NCI-H748 treated with DMSO at 0.1 percent for 48 hours (cell line): Measurements from ENCODE around the gene SLC37A4.
"Not testable (repeated sequence)": the region's sequence is repeated elsewhere in the genome, so short reads cannot be mapped to it uniquely, and the experiment has no call there.

Experiments used
- DNase-seq: peaks from one replicate; lab custom pipeline; 2025; lab: John Stamatoyannopoulos, UW

The SLC37A4 gene

DNA sequence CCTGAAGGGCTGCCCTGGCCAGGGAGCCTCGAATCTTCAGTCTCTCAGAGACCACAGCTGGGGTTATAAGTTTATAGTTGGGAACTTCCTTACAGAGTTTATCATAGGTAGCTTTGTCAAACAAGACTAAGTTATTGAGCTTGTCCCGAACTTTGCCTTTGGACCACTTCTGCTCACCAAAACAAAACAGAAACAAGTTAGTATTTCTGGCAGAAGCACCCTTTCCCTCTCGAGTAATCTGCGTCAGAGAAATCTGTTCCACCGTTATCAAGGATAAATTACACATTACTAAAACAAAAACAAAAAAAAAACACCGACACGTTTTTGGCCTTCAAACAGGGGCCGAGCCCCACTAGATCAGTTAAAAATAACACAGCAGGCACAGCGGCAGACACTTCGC, 13.3 kb downstream of the SLC37A4 start:
- DNase-seq = not testable (repeated sequence)

DNA sequence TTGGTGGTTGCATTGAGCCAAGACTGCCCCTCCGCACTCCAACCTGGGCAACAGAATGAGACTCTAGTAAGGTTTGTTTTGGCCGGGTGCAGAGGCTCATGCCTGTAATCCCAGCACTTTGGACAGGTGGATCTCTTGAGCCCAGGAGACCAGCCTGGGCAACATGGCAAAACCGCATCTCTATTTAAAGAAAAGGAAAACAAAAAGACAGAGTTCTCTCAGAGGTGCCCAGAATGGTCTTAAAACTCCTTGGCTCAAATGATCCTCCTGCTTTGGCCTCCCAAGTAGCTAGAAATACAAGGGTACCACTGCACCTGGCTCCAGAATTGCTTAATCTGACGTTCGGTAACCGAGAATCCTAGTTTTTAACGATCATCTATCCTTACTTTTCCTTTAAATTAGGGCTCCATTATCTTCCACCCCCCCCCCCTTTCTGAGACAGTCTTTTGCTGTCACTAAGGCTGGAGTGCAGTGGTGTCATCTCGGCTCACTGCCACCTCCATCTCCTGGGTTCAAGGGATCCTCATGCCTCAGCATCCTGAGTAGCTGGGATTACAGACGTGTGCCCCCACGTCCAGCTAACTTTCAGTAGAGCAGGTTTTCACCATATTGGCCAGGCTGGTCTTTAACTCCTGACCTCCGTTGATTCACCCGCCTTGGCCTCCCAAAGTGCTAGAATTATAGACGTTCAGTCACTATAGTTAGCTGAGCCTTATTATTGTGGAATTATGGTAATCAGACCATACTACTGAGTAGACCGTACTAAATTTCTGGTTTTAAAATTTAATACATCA, 14.3 kb downstream of the SLC37A4 start:
- DNase-seq = no peak

DNA sequence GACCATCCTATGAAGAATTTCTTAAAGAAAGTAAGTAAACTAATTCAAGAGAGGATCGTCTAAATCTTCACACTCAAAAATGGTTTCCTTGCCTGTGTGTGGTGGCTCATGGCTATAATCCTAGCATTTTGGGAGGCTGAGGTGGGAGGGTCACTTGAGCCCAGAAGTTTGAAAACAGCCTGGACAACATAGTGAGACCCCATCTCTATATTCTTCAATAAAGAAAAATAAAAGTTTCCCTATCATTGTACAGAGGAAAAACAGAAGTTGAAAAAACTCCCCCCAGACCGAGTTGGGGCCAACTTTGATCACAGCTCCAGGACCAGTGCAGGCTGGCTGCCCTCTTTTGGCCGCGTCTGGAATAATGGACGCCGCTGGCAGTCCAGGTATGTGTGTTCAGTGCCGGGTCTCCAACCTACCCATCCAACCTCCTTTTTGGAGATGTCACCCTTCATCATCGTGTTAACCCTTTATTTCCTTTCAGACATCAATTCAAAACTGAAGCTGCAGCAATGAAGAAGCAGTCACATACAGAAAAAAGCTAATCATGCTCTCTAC, 15.5 kb downstream of the SLC37A4 start:
- no peak for DNase-seq

DNA sequence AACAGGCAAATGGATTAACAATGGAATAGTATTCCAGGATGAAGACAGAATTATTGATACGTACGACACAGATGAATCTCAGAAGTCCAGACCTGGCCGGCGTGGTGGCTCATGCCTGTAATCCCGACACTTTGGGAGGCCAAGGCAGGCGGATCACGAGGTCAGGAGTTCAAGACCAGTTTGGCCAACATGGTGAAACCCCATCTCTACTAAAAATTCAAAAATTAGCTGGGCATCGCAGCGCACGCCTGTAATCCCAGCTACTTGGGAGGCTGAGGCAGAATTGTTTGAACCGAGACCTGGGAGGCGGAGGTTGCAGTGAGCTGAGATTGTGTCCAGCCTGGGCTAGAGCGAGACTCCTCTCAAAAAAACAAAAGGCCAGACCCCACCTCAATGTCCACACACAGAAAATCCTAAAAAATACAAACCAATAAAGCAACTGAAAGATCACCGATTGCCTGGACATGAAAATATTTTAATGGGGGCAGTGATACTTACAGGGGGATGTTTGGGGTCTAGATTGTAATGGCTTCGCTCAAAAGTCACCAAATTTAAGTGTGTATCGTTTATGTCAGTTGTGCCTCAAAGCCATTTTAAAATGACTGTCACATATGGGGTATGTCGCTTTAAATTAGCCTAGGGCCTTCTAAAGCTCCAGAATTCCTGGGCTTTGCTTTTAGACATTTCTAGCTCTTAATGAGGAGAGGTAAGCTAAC, 16.3 kb downstream of the SLC37A4 start:
- DNase-seq = no peak

DNA sequence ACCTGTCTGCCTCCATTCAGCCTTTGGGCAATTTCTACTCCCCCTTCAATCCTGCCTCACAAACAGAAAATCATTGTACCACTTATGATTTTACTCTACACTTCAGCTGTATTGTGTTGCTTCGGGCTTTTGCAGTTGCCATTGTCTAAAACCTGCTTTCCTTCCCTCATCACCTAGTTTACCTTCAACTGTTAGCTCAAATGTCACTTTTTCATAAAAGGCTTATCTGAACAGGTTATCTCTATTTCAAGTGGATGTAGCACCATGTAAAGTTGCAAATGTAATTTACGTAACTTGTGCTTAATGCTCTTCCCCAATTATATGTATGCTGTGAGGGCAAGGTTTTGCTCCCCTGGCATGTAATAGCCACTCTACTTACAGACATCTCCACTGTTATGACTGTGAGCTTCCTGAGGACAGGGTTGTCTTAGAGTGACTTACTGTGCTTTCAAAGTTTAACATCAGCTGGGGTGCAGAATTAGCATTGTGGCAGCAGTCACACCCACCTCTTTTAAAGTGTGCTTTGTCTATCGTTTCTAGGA, 18.0 kb downstream of the SLC37A4 start:
- no peak for DNase-seq

DNA sequence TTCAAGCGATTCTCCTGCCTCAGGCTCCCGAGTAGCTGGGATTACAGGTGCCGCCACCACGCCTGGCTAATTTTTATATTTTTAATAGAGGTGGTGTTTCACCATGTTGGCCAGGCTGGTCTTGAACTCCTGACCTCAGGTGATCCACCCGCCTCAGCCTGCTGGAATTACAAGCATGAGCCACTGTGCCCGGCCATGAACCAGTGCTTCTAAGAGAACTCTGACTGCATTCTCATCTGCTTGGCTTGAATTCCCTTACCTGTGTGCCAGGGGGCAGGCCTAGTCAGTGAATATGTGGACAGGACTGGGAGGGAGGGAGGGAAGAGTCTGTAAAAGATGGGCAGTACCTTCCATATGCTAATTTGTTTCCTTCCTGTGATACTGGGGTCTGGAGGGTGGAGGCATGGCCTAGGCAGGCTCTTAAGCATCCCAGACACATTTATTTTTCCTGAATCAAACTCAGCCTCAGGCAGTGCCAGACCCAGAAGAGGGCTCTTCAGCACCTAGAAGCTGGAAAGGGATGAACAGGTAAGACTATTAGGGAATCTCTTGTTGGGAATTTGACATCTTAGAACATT, 19.1 kb downstream of the SLC37A4 start:
- DNase-seq = no peak

DNA sequence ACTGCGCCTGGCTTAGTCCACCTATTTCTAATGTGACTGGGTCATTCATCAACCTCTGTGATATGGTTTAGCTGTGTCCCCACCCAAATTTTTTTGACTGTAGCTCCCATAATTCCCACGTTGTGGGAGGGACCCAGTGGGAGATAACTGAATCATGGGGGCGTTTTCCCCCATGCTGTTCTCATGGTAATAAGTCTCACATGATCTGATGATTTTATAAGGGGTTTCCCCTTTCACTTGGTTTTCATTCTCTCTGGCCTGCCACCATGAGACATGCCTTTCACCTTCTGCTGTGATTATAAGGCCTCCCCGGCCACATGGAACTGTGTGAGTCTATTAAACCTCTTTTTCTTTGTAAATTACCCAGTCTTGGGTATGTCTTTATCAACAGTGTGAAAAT, 24.0 kb downstream of the SLC37A4 start:
- no peak for DNase-seq

DNA sequence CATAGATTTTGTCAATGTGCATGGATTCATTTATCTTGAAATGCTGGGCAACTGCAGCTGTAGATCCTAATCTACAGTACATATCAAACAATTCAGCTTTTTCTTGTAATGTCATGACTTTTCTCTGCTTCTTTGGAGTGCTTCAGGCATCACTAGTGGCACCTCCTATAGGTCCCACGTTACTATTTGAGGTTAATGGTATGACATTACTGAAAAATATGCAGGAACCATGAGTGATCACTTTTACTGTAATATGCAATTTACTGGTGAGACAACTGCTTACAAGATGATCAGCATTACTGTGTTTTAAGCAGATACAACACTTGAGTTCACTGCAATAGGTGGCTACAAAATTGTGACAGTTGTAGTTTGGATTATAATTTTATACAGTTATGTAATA, 29.8 kb downstream of the SLC37A4 start:
- DNase-seq = no peak

DNA sequence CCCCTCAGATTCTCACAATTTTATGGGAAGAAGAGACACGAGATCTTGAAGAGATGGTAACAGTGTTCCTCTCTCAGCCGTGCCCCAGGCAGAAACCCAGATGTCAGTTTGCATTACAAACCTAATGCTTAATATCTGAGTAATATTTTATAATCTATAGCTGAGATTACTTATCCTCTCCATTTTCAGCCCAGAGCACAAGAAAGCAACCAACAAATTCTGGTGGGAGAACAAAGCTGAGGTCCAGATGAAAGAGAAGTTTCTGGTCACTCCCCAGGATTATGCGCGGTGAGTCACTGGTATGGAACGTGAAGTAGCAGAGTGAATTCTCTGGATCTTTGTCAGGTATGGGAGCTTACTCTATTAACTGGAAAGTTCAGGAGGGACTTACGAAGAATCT, 31.9 kb downstream of the SLC37A4 start:
- no peak for DNase-seq

DNA sequence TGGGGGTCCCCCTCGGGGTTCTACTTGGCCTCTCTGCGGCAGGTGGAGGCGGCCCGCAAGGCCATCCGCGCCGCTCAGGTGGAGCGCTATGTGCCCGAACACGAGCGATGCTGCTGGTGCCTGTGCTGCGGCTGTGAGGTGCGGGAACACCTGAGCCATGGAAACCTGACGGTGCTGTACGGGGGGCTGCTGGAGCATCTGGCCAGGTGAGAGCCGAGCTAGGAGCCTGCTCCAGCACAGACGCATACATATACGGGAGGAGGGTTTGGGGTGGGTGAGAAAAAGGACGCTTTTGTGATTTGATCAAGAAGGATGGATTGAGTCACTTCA, 32.3 kb downstream of the SLC37A4 start:
- DNase-seq = no peak

DNA sequence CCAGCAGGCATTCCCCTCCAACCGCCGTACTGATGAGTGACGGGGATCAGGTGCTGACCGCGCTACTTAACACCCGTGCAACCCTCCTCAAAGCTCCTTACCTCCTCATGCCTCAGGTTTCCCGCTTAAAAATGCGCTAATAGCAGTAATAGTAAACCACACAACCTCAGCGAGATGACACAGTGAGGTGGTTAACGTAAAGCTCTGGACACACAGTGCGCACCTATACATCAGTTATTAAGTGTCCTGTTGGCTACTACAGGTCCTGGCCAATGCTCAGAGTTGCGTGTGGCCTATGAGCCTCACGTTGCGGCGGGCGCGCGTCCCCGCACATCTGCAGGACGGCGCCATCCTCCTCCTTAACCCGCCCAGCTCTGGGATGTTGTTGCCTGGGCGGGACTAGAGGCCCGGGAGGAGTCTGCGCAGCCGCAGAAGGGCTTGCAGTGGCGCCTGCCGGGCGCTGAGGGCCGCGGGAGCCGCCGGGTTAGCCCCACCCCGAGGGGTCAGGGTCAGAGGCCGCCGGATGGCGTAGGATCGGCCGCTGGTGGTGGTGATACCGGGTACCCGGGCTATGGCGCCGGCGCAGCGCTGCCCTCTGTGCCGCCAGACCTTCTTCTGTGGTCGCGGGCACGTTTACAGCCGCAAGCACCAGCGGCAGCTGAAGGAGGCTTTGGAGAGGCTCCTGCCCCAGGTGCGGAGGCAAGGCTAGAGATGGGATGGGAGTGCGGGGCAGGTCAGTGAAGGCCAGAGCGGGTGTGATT, 32.9 kb downstream of the SLC37A4 start, which contains the start of gene CENATAC:
TSS of gene CENATAC (plus strand) at position 512 of the 761 bp plus-strand sequence. CDS start at position 572, 60 bp downstream.
- DNase-seq = peak; percentile 61

DNA sequence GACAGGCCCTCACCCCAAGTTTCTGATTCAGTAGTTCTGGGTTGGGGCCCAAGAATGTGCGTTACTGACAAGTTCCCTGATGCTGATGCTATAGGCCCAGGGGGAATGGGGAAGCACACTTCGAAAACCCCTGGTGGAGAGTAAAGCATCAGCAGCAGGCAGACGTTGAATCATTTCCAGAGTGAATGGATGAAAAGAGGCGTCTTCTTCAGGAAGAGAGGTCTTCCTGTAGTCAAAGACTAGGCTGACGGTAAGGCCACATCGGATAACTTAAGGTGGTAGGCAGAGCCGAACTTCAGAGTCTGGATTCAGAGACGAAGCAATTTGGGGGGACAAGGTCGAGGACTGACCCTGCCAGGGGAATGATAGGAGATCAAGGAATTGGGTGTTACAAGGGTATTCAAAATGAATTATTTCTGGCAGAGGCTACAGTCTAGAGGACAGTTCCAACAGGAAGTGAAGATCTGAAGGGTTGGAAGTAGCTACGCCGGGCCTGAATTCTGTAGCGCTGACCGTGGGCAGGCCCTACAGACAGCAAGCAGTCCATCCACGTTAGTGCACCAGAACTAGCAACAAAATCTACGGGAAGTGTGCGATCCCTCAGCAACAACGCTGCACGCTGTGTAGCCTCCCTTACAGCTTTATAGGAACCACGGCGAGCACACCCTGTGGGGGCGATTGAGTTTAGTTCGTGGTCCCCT, 33.6 kb downstream of the SLC37A4 start:
- no peak for DNase-seq

DNA sequence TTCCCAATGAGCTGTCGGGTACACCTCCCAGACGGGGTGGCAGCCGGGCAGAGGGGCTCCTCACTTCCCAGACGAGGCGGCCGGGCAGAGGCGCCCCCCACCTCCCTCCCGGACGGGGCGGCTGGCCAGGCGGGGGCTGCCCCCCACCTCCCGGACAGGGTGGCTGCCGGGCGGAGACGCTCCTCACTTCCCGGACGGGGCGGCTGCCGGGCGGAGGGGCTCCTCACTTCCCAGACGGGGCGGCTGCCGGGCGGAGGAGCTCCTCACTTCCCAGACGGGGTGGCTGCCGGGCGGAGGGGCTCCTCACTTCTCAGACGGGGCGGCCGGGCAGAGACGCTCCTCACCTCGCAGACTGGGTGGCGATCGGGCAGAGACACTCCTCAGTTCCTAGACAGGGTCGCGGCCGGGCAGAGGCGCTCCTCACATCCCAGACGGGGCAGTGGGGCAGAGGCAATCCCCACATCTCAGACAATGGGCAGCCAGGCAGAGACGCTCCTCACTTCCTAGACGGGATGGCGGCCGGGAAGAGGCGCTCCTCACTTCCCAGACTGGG, 39.1 kb downstream of the SLC37A4 start:
- DNase-seq = not testable (repeated sequence)

DNA sequence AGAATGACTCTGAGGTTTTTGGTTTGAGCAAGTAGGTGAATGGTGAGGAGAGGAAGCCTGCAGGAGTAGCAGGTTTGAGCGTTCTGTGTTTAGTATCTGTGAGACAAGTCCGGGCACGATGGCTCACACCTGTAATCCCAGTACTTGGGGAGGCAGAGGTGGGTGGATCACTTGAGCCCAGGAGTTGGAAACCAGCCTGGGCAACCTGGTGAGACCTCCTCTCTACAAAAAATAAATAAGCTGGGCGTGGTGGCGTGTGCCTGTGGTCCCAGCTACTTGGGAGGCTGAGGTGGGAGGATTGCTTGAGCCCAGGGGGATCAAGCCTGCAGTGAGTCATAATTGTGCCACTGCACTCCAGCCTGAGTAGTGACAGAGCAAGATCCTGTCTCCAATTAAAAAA, 42.4 kb downstream of the SLC37A4 start:
- no peak for DNase-seq

DNA sequence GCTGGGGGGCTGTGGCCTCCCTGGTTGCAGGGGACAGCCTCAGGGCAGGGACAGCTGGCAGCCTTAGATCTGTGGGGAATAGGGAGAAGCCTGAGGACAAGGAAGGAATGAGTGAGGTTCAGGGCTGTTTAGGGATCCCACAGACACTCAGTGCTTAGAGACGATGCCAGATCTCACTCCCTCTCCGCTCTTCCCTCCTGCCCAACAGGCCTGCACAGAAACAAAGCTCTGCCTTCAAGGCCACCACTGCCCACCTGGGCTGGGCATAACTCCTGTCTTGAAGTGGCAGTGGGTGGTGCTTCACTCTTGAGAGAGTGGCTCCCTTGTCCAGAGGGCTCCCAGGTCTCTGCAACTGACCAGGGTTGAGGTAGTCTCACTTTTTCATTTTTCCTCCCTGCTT, 45.9 kb downstream of the SLC37A4 start:
- DNase-seq = no peak

DNA sequence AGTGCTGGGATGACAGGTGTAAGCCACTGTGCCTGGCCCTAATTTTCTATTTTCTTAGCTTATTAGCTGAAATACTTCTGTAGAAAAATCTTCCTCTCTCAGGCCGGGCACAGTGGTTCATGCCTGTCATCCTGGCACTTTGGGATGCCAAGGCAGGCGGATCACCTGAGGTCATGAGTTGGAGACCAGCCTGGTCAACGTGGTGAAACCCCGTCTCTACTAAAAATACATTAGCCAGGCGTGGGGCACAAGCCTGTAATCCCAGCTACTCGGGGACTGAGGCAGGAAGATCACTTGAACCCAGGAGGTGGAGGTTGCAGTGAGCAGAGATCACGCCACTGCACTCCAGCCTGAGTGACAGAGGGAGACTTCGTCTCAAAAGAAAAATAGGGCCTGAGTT, 46.3 kb downstream of the SLC37A4 start:
- not testable (repeated sequence) for DNase-seq

DNA sequence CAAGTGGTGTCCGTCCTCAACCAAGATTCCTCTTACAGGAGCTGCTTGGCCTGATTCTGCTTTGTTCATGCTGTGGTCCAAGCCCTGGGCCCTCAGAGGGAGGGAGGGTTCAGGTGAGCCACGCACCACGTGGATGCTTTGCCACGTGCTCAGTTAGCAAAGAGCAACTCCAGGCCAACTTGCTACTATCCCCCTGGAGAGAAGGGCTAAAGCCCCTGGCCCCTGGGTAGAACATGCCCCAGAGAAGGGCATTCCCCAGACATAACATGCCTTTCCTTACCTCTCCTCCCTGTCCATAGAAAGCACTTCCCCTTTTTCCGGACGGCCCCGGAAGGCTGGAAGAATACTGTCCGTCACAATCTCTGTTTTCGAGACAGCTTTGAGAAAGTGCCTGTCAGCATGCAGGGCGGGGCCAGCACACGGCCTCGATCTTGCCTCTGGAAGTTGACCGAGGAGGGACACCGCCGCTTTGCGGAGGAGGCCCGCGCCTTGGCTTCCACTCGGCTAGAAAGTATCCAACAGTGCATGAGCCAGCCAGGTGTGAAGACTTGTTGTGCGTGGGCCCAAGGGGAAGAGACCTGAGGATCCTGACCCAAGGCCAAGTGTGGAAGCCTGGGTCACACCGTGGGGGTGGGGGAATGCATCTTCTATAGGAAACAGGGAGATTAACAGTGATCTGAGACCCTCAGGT, 50.3 kb downstream of the SLC37A4 start:
- no peak for DNase-seq

DNA sequence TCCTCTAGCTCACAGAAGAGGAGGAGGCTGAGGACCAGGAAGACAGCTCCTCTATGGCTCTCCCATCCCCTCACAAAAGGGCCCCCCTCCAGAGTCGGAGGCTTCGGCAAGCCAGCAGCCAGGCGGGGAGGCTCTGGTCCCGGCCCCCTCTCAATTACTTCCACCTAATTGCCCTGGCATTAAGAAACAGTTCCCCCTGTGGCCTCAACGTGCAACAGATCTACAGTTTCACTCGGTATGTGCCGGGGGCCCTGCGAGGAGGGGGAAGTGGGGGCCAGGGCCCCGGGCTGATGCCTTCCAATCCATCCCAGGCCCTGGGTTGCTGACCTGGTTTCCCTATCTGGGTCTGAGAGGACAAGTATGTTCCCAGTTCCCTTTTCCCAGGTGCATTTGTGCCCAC, 51.2 kb downstream of the SLC37A4 start:
- no peak for DNase-seq

DNA sequence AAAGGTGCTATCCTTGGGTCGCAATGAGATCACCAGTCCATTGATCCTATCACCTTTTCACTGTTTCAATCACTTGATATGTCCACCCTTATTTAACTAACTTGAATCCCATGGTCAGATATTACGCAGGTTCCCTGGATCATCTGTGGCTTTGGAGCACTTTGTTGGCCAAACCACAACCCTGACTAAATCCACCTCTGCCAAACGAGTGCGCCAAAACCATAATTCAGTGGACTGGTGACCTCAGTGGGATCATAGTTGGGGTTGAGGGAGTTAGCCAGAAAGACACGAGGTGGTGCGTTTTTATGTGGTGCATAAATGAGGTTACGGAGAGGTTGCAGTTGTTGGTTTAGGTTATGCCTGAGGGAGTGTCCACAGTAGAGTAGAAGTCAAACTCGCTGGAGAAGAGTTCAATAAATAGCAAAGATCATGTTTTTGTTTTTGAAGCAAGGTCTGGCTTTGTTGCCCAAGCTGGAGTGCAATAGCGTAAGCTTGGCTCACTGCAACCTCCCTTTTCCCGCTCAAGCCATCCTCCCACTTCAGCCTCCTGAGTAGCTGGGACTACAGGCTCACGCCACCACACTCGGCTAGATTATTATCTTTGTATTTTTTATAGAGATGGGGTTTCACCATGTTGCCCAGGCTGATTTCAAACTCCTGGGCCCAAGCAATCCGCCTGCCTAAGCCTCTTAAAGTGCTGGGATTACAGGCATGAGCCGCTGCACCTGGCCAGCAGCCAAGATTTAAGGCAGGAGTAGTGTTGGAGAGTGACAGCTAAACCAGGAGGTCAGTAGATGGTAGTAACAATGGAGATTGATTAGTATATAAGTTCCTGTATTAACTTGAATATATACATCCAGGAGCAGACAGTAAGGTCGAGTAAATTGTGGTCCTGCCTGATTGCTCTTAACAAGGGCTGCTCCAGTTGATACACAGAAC, 54.6 kb downstream of the SLC37A4 start:
- DNase-seq = no peak
